ENCODE results near the gene AVPR1B. TPM values are rescaled to one million over a fixed set of nuclear protein-coding genes. Genes with fewer than 3 reads are reported as not detected.

AVPR1B gene
- total and polyA plus RNA-seq, 8 donors = 0.08 to 0.11 (median 0.10) TPM; not detected in 5

- intact Hi-C loops (cut with DNase I) = no loop called here
- peaks cover 0 to 12% of the 10 kb centered on the region in 2 donors for H3K27me3 ChIP-seq
- no peaks in the 10 kb centered on the region for H3K9me3 ChIP-seq
- DNase-seq (no peak), ATAC-seq (no peak)
- no peaks in the 10 kb centered on the region for H3K36me3 ChIP-seq
- H3K4me1 ChIP-seq = no peaks in the 10 kb centered on the region
- no peak for TF ChIP-seq CTCF (IDR thresholded peaks at IDR 0.05)
- no peak overlapping the region for H3K4me3 ChIP-seq
- H3K27ac ChIP-seq = no peak overlapping the region
Observed at GRCh38 chr1:206142770-206143169, 25.6 kb upstream of the AVPR1B start.

- no peak for ATAC-seq
- no peak for TF ChIP-seq CTCF (IDR thresholded peaks at IDR 0.05)
- Histone ChIP-seq H3K4me3 (no peak overlapping the region), H3K27ac (no peak overlapping the region), H3K27me3 (peaks cover 0 to 12% of the 10 kb centered on the region in 2 donors), H3K9me3 (no peaks in the 10 kb centered on the region), H3K36me3 (no peaks in the 10 kb centered on the region), H3K4me1 (no peaks in the 10 kb centered on the region)
- intact Hi-C loops (cut with DNase I) = no loop called here
- no peak for DNase-seq
Observed at GRCh38 chr1:206142011-206142410, 24.8 kb upstream of the AVPR1B start.

- Histone ChIP-seq H3K27me3 (peaks cover 0 to 12% of the 10 kb centered on the region in 2 donors), H3K36me3 (no peaks in the 10 kb centered on the region), H3K9me3 (no peaks in the 10 kb centered on the region), H3K4me3 (no peak overlapping the region), H3K27ac (no peak overlapping the region), H3K4me1 (no peaks in the 10 kb centered on the region)
- no peak for ATAC-seq
- no peak for TF ChIP-seq CTCF (IDR thresholded peaks at IDR 0.05)
- intact Hi-C loops (cut with DNase I) = no loop called here
- no peak for DNase-seq
Observed at GRCh38 chr1:206136241-206136640, 19.1 kb upstream of the AVPR1B start.

GRCh38 chr1:206135248-206135647 is 18.1 kb upstream of the AVPR1B start:
- no peak for TF ChIP-seq CTCF (IDR thresholded peaks at IDR 0.05)
- H3K27ac ChIP-seq = no peak overlapping the region
- intact Hi-C loops (cut with DNase I) = no loop called here
- H3K4me1 ChIP-seq = no peaks in the 10 kb centered on the region
- H3K4me3 ChIP-seq = no peak overlapping the region
- H3K9me3 ChIP-seq = no peaks in the 10 kb centered on the region
- peaks cover 0 to 12% of the 10 kb centered on the region in 2 donors for H3K27me3 ChIP-seq
- DNase-seq = no peak
- no peaks in the 10 kb centered on the region for H3K36me3 ChIP-seq
- ATAC-seq = no peak

DNA sequence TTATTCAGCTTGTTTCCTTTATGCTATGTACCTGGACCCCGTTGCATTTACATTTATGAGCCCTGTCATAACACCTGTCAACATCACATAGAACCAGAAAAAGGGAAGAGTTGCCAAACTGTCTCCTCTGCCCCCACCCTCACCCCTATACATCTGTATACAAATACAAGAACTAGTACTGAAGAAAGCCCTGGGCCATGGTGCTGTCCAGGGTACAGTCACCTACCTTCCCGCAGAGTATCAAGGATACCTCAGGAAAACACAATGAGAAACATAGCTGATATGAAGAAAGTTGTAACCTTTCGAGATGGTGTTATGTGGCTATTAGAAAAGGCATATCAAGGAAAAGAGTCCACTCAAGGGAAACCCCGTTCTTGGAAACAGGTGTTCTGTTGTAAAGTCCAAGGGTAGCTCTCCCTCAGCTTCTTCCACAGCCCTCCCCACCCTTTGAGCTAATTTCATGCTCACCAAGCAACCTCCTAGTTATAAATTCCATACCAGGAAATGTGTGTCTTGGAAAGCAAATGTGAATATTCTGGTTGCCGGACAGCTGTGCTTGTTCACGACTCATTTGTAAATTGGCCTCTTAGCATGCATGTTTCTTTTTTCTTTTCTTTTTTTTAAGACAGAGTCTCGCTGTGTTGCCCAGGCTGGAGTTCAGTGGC is 16.7 kb upstream of the AVPR1B start:
- TF ChIP-seq CTCF (IDR thresholded peaks at IDR 0.05) = no peak
- intact Hi-C loops (cut with DNase I) = no loop called here
- DNase-seq (no peak), ATAC-seq (no peak)
- H3K4me3 ChIP-seq = no peak overlapping the region
- peaks cover 0 to 6% of the 10 kb centered on the region in 2 donors for H3K27me3 ChIP-seq
- no peaks in the 10 kb centered on the region for H3K9me3 ChIP-seq
- no peak overlapping the region for H3K27ac ChIP-seq
- no peaks in the 10 kb centered on the region for H3K4me1 ChIP-seq
- H3K36me3 ChIP-seq = no peaks in the 10 kb centered on the region

Measured in left lung (tissue), 10 donors.